ENCODE measurements around the gene RAB8B. TPM values are rescaled to one million over a fixed set of nuclear protein-coding genes. Genes with fewer than 3 reads are reported as not detected.

Gene RAB8B
- total and polyA plus RNA-seq, 4 donors, result 3.8 to 26.5 (median 7.6) TPM

DNA sequence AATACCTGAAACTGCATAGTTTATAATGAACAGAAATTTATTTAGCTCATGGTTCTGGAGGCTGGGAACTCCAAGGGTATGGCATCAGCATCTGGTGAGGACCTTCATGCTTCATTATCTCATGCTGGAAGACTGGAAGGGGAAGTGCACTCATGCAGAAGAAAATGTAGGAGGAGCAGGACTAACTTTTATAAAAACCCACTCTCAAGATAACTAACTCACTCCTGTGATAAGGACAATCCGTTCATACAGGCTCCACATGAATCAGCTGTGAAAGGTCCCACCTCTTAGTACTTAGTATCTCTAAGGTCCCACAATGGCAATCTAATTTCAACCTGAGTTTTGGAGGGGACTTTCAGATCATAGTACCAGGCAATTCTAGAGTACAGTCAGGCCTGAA lies 54.4 kb downstream of the RAB8B start:
- Histone ChIP-seq H3K27me3 (ENCODE audit: control insufficient read depth in 4 of 4, insufficient read depth in 4 of 4, low read length in 3 of 4) (no peaks in the 10 kb centered on the region), H3K36me3 (ENCODE audit: control insufficient read depth in 4 of 4, insufficient read depth in 3 of 4, low read depth in 1 of 4, low read length in 3 of 4) (no peaks in the 10 kb centered on the region), H3K4me3 (ENCODE audit: low read depth in 1 of 3, low read length in 3 of 3) (no peak overlapping the region), H3K4me1 (ENCODE audit: control insufficient read depth in 4 of 4, insufficient read depth in 4 of 4, low read length in 3 of 4) (peaks cover 0 to 10% (median 0%) of the 10 kb centered on the region in 4 donors), H3K9ac (ENCODE audit: low read depth in 1 of 2, low read length in 2 of 2) (no peak overlapping the region), H3K27ac (ENCODE audit: low read depth in 1 of 2, low read length in 2 of 2) (no peak overlapping the region), H3K9me3 (ENCODE audit: control insufficient read depth in 4 of 4, low read length in 3 of 4) (no peaks in the 10 kb centered on the region)
- TF ChIP-seq TAF1 (conservative IDR thresholded peaks at IDR 0.05), result no peak
- no peak for TF ChIP-seq JUND (IDR thresholded peaks at IDR 0.05)
- TF ChIP-seq, protein P1, sequence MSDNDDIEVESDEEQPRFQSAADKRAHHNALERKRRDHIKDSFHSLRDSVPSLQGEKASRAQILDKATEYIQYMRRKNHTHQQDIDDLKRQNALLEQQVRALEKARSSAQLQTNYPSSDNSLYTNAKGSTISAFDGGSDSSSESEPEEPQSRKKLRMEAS (IDR thresholded peaks at IDR 0.05), result no peak
- no peak for TF ChIP-seq FOXA1 (IDR thresholded peaks at IDR 0.05)
- no peak for TF ChIP-seq EGR1 (IDR thresholded peaks at IDR 0.05; ENCODE audit: low read depth in 2 of 2)
- TF ChIP-seq NR2F2 (IDR thresholded peaks at IDR 0.05), result no peak
- TF ChIP-seq, protein P2, sequence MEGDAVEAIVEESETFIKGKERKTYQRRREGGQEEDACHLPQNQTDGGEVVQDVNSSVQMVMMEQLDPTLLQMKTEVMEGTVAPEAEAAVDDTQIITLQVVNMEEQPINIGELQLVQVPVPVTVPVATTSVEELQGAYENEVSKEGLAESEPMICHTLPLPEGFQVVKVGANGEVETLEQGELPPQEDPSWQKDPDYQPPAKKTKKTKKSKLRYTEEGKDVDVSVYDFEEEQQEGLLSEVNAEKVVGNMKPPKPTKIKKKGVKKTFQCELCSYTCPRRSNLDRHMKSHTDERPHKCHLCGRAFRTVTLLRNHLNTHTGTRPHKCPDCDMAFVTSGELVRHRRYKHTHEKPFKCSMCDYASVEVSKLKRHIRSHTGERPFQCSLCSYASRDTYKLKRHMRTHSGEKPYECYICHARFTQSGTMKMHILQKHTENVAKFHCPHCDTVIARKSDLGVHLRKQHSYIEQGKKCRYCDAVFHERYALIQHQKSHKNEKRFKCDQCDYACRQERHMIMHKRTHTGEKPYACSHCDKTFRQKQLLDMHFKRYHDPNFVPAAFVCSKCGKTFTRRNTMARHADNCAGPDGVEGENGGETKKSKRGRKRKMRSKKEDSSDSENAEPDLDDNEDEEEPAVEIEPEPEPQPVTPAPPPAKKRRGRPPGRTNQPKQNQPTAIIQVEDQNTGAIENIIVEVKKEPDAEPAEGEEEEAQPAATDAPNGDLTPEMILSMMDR (IDR thresholded peaks at IDR 0.05; ENCODE audit: low read depth, low read length, missing input control), result no peak
- no peak for TF ChIP-seq HNF4A (conservative IDR thresholded peaks at IDR 0.05)
- 82% methylated on average over 1 of the region's 1 CpG for WGBS
- no peak for DNase-seq (ENCODE audit: low spot score)

DNA sequence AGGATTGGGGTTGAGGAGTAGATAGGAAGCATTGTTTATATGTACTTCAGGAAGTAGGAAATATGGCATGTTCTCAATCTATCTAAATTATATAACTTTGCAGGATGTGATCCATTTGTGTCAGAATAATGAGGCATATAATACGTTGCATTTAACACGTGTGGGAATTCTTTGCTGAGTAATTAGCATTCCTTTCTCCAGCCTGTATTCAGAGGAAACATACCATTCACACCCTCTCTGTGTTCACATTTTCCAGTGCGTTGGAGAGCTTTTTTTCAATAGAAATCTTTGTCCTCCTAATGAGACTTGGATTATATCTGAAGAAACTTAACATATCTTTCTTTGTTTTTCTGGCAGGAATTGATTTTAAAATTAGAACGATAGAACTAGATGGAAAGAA lies 55.0 kb downstream of the RAB8B start:
- no peaks in the 10 kb centered on the region for H3K9me3 ChIP-seq (ENCODE audit: control insufficient read depth in 4 of 4, low read length in 3 of 4)
- TF ChIP-seq, protein P3, sequence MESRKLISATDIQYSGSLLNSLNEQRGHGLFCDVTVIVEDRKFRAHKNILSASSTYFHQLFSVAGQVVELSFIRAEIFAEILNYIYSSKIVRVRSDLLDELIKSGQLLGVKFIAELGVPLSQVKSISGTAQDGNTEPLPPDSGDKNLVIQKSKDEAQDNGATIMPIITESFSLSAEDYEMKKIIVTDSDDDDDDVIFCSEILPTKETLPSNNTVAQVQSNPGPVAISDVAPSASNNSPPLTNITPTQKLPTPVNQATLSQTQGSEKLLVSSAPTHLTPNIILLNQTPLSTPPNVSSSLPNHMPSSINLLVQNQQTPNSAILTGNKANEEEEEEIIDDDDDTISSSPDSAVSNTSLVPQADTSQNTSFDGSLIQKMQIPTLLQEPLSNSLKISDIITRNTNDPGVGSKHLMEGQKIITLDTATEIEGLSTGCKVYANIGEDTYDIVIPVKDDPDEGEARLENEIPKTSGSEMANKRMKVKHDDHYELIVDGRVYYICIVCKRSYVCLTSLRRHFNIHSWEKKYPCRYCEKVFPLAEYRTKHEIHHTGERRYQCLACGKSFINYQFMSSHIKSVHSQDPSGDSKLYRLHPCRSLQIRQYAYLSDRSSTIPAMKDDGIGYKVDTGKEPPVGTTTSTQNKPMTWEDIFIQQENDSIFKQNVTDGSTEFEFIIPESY (IDR thresholded peaks at IDR 0.05), result no peak
- H3K36me3 ChIP-seq (ENCODE audit: control insufficient read depth in 4 of 4, insufficient read depth in 3 of 4, low read depth in 1 of 4, low read length in 3 of 4), result no peaks in the 10 kb centered on the region
- DNase-seq (ENCODE audit: low spot score), result no peak
- no peak overlapping the region for H3K9ac ChIP-seq (ENCODE audit: low read depth in 1 of 2, low read length in 2 of 2)
- H3K4me3 ChIP-seq (ENCODE audit: low read depth in 1 of 3, low read length in 3 of 3), result no peak overlapping the region
- no peak overlapping the region for H3K27ac ChIP-seq (ENCODE audit: low read depth in 1 of 2, low read length in 2 of 2)
- H3K27me3 ChIP-seq (ENCODE audit: control insufficient read depth in 4 of 4, insufficient read depth in 4 of 4, low read length in 3 of 4), result no peaks in the 10 kb centered on the region
- H3K4me1 ChIP-seq (ENCODE audit: control insufficient read depth in 4 of 4, insufficient read depth in 4 of 4, low read length in 3 of 4), result peaks cover 0 to 10% (median 0%) of the 10 kb centered on the region in 4 donors
- 70% methylated on average over 4 of the region's 4 CpGs for WGBS

DNA sequence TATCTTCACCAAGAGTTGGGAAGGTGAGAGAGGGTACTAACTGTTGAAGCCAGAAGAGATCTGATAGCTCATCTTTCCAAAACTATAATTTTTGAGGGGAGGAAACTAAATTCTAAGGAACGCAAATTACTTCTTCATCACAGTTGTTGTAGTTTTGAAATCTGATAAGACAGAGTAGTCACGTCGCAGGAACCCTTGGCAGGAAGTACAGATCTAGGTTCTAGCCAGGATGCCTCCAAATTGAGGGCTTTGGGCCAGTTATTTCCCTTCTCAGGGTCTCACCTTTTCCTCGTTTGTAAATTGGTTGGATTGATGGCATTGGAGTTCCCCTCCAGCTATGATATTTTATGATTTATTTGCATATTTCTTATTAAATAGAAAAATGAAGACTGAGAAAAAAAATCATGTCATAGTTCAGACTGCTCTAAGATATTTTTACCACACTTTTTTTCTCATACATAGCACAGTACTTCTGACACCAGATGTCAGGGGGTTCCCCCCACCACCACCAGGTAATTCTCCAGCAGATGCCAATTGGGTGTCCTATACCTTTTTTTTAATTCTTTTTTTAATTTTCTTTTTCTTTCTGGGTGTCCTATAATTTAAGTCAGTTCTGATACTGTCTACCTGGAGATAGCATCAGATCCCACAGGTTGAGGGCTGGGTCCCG lies 55.7 kb downstream of the RAB8B start:
- Histone ChIP-seq H3K9me3 (ENCODE audit: control insufficient read depth in 4 of 4, low read length in 3 of 4) (no peaks in the 10 kb centered on the region), H3K27me3 (ENCODE audit: control insufficient read depth in 4 of 4, insufficient read depth in 4 of 4, low read length in 3 of 4) (no peaks in the 10 kb centered on the region), H3K4me1 (ENCODE audit: control insufficient read depth in 4 of 4, insufficient read depth in 4 of 4, low read length in 3 of 4) (peaks cover 0 to 6% (median 0%) of the 10 kb centered on the region in 4 donors), H3K4me3 (ENCODE audit: low read depth in 1 of 3, low read length in 3 of 3) (no peak overlapping the region), H3K27ac (ENCODE audit: low read depth in 1 of 2, low read length in 2 of 2) (peak overlapping the region in 1 of 2 donors; percentile 9), H3K9ac (ENCODE audit: low read depth in 1 of 2, low read length in 2 of 2) (no peak overlapping the region), H3K36me3 (ENCODE audit: control insufficient read depth in 4 of 4, insufficient read depth in 3 of 4, low read depth in 1 of 4, low read length in 3 of 4) (no peaks in the 10 kb centered on the region)
- DNase-seq (ENCODE audit: low spot score), result no peak
- 73% methylated on average over 5 of the region's 5 CpGs for WGBS
- TF ChIP-seq YY1 (IDR thresholded peaks at IDR 0.05), result no peak
- TF ChIP-seq TAF1 (conservative IDR thresholded peaks at IDR 0.05), result no peak
- TF ChIP-seq, protein P1 (IDR thresholded peaks at IDR 0.05), result no peak
- TF ChIP-seq SP1 (IDR thresholded peaks at IDR 0.05), result no peak
- no peak for TF ChIP-seq RXRA (IDR thresholded peaks at IDR 0.05)
- no peak for TF ChIP-seq GABPA (IDR thresholded peaks at IDR 0.05 in 1 of 2, conservative IDR thresholded peaks at IDR 0.05 in 1 of 2)
- TF ChIP-seq, protein P2 (IDR thresholded peaks at IDR 0.05; ENCODE audit: low read depth, low read length, missing input control), result no peak
- TF ChIP-seq FOXA2 (IDR thresholded peaks at IDR 0.05), result no peak
- TF ChIP-seq, protein P4, sequence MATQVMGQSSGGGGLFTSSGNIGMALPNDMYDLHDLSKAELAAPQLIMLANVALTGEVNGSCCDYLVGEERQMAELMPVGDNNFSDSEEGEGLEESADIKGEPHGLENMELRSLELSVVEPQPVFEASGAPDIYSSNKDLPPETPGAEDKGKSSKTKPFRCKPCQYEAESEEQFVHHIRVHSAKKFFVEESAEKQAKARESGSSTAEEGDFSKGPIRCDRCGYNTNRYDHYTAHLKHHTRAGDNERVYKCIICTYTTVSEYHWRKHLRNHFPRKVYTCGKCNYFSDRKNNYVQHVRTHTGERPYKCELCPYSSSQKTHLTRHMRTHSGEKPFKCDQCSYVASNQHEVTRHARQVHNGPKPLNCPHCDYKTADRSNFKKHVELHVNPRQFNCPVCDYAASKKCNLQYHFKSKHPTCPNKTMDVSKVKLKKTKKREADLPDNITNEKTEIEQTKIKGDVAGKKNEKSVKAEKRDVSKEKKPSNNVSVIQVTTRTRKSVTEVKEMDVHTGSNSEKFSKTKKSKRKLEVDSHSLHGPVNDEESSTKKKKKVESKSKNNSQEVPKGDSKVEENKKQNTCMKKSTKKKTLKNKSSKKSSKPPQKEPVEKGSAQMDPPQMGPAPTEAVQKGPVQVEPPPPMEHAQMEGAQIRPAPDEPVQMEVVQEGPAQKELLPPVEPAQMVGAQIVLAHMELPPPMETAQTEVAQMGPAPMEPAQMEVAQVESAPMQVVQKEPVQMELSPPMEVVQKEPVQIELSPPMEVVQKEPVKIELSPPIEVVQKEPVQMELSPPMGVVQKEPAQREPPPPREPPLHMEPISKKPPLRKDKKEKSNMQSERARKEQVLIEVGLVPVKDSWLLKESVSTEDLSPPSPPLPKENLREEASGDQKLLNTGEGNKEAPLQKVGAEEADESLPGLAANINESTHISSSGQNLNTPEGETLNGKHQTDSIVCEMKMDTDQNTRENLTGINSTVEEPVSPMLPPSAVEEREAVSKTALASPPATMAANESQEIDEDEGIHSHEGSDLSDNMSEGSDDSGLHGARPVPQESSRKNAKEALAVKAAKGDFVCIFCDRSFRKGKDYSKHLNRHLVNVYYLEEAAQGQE (IDR thresholded peaks at IDR 0.05), result no peak
- TF ChIP-seq, protein P5, sequence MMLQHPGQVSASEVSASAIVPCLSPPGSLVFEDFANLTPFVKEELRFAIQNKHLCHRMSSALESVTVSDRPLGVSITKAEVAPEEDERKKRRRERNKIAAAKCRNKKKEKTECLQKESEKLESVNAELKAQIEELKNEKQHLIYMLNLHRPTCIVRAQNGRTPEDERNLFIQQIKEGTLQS (IDR thresholded peaks at IDR 0.05), result no peak
- no peak for TF ChIP-seq HNF4A (conservative IDR thresholded peaks at IDR 0.05)
- TF ChIP-seq NR2F2 (IDR thresholded peaks at IDR 0.05), result no peak
- TF ChIP-seq FOXA1 (IDR thresholded peaks at IDR 0.05), result no peak
- no peak for TF ChIP-seq EGR1 (IDR thresholded peaks at IDR 0.05; ENCODE audit: low read depth in 2 of 2)
